Stimulated activated CD4-positive, alpha-beta T cell treated with anti-CD3 and anti-CD28 coated beads, Interleukin-2, amount 100 ng/mL, for 24 hours (primary cell): ENCODE measurements around the gene FBLN5.

ENCODE experiments used
- DNase-seq, 2 donors: peaks; one replicate each; pipeline ENCODE4 v3.0.0-alpha.2; 2020

The FBLN5 gene

DNA sequence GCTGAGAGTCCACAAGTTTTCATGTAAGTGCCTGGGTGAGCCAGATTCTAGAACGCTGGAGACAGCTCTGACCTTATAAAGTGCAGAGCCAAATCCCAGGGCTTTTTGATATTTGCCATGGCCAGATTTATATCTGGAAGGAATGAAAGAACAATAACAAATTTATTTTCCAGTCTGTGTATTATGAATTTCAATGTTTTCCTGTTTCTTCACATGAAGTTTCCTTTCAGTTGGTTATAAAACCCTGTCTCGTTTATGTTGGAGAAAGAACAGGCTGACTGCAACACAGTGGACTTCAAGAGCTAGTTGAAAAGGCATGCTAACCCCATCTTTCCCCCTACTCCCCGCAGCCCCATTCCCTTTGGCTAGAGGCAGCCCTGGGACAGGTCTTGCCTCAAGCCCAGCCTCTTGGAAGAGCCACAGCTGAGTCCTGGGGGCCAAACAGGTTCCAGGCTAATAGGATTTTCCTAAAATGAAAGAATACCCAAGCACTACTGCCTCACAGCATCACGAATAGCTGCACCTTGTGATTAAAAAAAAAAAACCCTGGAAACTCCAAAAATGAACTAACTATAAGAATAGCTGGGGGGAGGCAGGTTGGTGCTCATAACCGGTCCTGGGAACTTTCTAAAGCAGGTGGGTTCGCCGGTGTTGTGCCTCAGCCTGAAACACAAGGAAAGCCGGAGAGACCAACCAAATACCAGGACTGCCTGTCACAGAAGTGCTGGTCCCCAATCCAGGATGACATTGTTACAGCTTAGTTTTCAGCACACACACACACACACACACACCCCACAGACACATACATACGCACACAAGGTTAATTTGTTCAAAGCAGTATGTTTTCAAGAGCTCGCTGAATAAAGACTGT lies 1.5 kb downstream of the FBLN5 start:
- no peak for DNase-seq

DNA sequence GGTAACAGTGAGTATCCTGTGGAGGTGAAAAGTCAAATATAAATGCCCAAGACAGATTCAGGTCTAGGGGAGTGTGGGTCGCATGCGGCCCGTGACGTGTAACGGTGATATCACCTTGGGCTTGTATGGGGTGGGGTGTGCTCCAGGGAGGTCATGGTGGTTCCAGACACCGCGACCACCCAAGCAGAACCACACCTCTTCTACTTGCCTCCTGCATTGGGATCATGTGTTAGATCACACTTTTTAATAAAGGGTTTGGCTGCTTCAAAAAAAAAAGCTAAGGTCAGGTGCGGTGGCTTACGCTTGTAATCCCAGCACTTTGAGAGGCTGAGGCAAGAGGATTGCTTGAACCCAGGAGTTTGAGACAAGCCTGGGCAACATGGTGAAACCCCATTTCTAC lies 4.5 kb downstream of the FBLN5 start:
- DNase-seq: no peak

DNA sequence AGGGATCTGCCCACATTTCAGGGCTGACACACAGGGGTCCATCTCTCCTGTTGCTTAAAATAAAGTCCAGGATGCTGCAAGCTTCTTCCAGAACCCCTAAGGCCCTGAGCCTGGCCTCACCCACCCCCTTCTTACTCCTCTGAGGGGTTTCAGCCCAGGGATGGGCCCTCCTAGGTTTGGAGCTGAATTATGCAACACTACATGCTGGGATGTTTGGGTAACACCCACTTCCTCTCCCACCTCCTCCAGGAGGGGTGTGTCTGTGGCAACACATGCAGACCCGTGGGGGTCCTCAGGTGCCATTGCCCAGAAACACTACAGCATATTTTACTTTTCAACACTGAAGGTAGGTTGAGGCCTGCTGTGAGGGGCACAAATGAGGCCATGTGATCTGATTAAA lies 5.4 kb downstream of the FBLN5 start:
- DNase-seq: no peak

DNA sequence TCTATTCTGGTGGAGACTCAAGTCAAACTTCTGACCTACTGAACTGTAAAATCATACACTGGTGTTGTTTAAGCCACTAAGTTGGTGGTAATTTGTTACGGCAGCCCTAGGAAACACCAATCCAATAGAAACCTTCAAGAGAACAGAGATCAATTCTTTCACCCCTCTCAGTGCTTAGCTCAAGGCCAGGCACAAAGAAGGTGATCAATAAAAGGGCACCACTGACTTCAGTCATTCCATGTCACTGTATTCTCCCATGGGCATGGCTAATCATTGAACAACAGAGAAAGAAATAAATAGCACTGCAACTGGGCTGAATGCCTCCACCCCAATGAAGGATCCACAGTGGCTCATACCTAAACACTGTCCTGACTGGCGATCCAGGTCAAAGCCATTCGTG lies 7.3 kb downstream of the FBLN5 start:
- no peak for DNase-seq

DNA sequence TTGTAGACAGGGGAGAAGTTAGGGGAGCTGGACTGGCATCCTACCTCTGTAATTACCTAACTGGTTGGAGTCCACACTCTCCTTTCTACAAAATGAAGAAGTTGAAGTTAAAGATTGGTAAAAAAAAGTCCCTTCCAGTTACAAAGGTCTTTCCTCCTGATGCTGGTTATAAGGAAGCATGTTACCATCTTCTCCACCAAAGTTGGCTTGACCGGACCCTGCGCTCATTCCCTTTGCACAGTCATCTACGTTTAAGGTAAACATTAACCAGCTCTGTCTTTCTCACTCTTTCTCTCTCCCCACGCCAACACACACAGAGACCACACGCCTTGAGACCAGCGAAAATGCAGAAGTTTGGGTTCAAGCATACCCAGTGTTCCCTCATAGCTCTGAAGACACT lies 11.9 kb downstream of the FBLN5 start:
- DNase-seq: no peak

DNA sequence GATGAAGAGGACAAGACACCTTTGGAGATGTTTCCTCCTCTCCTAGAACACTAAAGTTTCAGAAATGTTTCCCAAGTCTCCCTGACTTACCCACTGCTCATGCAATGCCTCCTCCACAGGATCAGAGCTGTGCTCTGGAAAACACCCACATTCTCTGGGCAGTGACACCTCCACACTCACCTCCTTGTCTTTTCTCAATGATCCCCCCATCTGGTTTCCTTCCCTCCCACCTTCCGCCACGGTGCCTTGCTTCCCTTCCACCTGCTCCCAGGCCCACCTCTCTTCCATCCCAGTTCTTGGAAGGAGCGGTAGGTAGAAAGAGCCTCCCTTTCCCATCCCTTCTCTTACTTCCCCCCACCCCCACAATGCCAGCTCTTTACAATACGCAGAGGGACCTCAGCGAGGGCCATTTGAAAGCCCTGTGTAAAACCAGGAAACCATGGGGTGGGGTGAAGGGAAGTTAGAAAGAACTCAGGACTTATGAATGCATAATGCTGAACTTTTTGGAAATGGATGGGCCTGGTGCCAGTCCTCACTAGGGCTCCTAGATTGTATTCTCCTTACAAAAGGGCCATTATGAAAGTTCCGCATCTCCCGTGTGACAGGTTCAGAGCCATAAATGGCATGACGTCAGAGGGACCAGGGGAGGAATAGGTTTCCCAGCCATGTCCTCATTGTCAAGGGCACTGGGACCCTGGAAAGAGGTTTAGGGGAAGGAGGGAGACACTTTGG lies 12.8 kb downstream of the FBLN5 start:
- no peak for DNase-seq

DNA sequence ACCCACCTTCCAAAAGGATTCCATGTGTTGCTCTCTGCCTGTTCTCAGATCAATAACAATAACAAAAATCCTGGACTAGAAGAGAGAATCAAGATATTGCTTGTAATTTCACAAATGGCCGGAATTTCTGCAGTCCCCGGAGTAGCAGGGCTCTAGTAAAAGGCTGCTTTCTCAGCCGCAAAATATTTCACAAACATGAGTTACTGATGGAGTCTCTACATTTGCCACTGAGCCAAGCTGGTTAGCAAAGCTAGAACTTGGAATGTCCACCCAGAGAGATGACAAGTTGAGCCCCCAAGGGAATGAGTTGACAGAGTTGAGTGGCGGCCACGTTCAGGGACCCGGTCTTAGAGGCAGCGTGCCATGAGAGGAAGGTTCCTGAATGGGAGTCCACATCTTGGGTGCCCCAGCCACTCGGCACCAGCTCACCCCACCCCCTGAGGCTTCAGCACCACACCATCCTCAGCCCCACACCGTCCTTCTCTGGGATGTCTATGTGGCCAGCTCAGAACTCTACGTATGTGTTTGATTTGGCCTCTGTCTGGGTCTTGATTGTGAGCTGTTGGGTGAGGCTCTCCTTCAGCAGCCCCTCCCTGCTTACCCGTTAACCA lies 15.9 kb downstream of the FBLN5 start:
- no peak for DNase-seq

DNA sequence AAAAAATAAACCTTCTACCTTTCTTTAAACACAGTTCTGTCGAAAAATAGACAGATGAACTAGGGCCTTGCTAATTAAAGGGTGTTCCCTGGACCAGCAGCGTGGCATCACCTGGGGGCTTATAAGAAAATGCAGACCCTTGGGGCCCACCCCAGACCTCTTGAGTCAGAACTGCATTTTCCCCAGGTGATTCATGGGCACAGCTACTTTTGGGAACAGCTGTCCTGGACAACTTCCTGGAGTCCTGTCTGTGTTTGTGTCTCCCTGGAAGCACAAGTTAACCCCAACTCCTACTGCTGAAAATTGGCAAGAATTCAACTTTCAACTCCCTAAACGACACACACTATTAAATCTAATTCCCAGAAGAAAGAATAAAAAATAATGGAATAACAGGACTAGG lies 17.8 kb downstream of the FBLN5 start:
- DNase-seq: no peak

DNA sequence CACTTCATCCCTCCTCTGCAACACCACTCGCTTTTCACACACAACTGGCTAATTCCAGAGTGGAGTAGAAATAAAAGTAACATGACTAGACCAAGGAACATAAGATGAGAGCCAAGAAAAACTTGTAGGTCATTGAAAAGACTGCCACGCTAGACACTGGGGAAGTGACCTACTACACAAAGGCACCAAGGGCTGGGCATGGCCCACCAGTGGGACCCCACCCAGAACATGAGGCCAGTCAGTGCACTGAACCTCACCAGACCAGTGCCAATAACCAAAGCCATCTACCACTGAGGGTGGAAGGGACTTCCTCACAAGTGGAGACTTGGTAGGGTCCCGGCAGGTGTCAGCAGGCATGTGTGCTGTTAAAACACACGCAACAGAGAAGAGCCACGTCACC lies 19.7 kb downstream of the FBLN5 start:
- DNase-seq: no peak

DNA sequence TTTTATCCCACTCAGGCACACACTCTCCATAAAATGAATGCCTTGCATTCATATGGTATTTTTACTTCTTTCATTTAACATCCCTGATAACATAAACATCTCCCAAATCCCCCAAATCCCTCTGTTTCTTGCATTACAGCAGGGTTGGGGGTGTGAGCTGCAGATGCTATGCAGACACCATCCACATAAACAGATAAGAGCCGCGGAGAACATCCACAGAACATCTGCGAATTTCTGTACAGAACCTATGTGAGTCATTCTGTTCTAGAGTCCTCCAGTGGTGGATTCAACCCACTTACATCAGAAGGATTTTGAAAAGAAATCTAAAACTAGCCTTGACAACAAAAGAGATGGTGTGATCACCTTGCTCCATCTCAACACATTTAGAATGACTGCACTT lies 20.3 kb downstream of the FBLN5 start:
- DNase-seq: no peak

DNA sequence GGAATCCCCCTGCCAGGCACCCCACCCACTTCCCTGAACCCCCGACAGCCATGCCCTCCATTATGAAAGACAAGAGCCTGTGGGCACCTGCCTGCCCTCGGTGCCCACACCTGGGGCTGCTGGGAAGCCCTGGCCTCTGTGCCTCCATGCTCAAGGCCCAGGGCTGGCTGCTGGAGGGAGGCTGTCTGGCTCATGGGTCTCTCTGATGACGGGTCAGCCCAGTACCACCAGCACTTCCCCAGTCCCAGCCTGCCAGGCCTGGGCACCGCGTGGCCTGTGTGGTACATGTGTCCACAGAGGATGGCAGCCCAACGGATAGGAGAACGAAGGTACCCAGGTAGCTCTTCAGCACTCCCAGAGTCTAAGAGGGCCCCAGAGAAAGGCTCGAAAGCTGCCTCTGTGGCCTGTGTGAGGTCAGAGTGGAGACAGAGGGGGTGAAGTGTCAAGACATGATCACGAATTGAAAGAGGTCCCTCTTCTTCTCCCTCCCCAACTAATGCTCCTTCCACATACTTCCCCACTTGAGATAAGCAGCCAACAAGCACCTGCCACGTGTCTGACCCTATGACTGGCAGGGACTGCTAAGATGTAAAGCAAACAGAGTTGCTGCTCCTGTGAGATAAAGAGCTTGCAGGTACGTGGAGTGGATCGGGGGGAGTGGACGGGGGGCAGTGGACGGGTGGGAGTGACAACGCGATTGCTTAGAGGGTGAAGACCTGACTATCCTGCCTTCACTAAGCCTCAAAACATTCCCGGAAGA lies 21.2 kb downstream of the FBLN5 start:
- DNase-seq: no peak

DNA sequence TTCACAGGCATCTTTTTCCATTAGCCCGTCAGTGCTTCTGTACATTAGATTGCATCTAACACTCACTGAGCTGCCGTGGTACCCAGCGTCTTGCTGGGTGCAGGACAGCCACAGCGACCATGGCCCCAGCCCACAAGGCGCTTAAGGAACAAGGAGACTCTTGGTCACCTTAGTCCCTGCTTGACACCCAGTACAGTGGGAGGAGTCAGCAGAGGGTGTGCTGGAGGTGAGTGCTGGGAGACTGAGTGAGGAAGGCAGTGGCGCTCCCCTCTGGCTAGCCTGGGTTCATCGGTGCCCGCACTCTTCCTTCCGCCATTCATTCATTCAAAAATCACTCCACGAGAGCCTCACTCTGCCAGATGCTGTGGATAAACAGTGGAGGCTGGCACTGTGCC lies 21.8 kb downstream of the FBLN5 start:
- no peak for DNase-seq

DNA sequence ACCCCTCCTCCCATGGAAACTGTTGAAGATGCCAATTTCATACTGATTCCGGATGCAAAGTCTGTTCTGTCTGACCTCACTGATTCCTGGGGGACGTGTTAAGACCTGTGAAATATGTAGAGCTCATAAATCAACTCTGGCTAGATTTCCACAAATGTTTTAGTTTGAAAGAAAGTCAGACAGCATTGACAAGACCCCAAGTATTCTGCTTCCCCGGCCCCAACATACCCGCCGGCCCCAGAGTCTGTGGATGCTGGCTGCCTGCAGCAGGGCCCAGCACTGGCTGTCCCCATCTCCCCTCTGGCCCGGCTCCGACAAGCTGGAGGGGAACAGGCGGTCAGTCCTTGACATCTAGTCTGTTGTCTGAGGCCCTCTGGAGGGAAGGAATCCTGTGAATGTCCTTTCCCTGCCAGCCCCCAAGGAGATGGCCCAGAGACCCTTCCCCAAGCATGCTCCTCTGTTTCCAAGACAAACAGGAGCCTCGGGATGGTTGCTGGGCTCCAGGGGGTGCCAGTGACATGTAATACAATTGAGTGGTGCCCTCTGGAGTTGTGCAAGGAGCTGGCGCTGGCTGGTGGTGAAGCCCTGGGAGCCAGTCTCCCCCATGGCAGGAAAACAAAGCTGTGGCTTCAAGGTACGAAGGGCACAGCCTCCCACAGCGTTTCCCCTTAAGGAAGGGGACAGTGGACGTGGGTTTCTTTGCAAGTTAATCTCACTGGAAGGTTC lies 22.3 kb downstream of the FBLN5 start:
- DNase-seq: no peak

DNA sequence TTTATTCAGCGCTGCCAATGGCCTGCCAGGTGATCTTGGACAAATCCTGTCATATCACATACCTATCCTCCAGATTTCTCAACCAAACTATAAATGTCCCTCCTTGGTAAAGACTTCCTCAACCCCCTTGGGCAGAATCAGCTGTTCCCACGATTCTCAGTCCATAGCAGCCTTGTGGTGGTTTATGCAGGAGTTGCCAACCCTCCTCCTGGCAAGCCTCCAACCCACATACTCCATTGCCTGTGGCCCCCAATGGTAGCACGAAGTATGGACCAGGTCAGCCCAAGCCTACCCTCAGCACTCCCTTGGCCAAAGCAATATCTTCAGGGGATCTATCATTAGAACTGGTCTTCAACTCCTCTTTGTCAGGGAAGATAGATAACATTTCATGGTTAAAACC lies 27.0 kb downstream of the FBLN5 start:
- no peak for DNase-seq

DNA sequence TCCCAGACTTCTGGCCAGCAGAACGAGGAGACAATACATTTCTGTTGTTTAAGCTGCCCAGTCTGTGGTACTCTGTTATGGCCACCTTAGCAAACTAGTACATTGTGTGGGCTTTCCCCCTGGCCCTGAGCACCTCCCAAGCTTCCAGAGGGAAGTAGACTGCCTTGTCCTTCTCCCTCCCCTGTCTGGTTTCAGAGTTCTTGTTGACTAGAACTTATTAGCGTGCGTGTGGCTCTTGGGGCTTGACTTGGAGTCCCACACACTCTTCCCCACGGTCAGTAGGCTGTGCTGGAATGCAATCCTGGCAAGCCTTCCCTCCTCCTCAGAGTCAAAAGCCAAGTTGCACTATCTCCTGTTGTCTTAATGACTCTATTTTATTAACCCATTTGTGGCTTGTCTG lies 27.7 kb downstream of the FBLN5 start:
- DNase-seq: no peak

DNA sequence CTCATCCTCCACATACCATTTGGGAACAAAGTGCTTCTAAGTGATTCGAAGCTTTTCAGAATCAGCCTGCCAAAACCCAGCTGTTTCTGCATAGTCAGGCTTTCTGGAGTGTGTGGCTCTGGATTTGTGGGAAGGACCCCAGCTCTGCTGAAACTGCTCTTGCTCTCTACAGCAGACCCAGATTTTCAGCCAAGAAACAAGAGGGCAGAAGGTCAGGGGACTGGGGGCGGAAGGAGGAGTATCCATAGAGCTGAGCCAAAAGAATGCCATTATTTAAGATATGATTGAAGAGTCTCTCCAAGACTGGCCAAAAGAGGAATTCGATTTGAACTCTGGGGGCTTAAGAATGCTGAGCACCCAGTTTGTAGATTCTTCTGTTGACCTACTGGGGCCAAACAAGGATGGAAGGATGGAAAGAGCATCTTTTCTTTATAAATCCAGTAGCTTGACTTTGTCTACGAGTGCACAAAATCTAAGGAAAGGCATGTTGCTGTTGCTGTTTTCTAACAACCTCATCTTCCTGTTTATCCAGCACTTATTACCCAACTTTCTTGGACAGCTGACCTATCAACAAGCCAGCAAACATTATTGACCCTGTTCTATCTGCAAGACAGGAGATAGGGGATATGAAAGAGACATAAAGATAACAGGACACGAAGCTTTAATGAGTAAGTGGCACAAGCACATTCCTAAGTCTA lies 29.2 kb downstream of the FBLN5 start:
- DNase-seq: no peak

DNA sequence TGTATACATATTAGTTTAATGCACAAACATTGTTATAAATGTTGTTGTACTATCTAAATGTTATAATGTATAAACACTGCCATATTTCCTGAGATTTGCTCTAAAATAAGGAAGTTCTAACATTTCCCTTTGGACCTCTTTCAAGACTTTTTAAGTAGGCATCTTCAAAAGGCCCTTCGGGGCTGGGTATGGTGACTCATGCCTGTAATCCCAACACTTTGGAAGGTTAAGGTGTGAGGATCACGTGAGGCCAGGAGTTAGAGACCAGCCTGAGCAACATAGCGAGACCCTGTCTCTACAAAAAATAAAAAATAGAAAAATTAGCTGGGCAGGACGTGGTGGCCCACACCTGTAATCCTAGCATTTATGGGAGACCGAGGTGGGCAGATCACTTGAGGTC lies 35.5 kb downstream of the FBLN5 start:
- no peak for DNase-seq

DNA sequence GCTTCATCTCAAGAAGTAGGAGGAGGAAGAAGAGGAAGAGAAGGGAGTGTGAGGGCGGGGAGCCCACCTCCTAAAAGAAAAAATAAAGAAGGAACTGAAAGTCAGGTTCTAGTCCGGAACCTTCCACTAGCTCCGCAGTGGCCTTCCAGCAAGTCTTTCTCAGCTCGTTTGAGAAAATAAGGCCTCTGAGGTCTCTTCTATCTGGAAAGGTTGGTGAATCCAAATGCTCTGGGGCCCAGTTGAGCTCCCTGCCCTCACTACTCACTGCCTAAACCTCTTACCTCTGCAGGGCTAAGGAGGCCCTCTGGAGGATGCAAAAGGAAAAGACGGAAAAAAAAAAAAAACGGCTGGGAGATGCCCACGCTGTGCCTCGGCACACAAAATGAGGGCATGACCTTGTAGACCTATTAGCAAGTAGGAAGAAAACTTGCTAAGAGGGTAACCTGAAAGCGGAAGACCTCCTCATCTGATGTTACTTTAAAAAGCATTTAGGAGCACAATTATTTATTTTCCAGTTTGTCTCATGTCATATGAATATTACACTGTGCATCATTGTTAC lies 35.9 kb downstream of the FBLN5 start:
- peak; percentile 23 to 49 for DNase-seq

DNA sequence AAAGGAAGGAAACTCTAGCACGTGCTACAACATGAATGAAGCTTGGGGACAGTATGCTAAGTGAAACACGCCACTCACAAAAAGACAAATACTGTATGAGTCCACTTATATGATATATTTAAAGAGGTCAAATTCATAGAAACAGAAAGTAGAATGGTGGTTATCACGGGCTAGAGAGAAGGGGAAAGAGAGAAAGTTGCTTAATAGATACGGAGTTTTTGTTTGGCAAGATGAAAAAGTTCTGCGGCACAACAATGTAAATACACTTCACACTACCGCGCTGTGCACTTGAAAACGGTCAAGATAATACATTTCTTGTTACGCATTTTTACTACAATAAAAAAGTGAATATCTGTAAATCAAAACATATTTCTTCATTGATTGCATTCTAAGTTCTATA lies 37.3 kb downstream of the FBLN5 start:
- no peak for DNase-seq

DNA sequence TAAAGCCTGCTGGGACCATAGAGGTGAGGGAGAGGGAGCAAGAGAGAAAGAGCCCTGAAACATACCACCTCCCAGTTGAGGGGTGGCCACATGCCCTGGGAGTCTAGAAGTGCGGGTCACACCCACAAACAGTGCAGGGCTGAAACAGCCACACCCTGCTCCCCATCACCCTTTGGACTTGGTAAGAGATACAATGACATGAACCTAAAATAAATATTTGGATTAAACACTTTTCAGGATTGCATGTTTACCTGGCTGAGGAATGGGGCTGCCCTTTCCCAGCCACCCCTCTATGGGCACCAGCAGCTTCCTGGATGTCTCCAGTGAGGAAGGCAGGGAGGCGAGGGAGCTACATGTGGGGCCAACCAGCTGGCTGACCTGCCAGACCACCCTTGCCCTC lies 41.1 kb downstream of the FBLN5 start:
- DNase-seq: no peak

DNA sequence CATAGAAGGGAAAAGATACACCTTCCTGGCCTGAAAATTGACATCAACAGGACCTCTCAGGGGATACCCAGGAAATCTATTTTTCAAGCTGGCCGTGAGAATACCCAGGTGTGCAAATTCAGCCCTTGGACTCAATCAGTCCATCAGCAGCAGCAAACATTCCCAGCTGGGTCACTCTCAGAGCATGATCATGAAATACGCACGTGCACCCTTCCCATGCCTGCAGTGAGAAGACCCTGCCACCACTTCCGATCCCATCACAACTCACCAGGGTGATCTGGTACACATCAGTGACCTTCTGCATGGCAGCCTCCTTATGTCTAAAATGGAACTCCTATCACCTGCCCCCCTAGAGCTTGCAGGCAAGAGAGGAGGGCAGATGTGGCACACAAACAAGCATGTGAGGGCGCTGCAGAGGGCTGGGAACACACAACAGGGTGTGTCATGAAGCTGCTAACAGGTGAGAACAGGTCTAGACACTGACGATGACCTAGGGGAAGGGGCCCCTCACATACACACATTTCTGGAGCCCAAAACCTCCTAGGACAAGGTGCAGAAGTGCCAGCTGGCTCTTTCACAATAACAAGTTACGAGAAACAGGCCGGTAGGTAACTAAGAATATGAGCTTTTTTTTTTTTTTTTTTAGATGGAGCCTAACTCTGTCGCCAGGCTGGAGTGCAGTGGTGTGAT lies 42.4 kb downstream of the FBLN5 start:
- no peak for DNase-seq
